NCI-H82 (cell line): ENCODE results near the gene MESP2.
A peak's percentile ranks its signal among the peaks of the same experiment; 100 is the strongest.

ENCODE experiments used
- DNase-seq: peaks from one replicate; lab custom pipeline; 2025; lab: John Stamatoyannopoulos, UW

The MESP2 gene

DNA sequence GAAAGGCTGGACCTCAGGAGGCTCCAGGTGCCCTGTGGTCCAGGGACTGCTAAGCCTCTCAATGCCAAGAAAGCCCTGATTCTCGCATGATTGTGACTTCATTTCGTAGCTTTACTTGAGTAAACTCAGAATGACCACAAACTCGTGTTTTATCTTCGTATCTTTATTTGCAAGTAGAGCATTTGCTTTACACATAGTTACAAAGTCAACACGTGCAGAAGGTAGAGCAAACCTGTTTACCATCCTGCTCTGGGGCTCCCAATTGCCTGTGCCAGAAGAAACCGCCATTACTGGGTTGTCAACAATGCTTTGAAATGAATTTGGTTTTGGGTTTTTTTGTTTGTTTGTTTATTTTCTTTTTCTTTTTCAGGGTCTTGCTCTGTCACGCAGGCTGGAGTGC lies 19.2 kb upstream of the MESP2 start:
- no peak for DNase-seq

DNA sequence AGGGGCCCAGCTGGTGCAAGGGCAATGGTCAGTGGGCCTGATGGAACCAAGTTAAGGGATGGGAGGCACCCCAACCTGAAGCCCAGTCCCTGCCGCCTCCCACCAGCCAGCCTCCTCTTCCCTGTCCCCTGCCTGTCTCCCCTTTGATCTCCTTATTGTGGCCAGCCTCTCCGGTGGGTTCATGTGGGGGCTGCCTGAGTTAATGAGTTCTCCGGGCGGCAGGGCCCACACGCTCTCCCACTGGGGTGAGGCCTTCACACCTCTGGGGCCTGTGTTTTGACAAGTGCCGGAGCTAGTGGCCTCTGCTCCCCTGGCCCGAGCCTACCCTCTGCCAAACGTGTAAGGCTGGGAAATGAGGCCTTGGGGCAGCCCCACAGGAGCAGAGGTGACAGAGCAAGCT lies 17.8 kb upstream of the MESP2 start:
- no peak for DNase-seq

DNA sequence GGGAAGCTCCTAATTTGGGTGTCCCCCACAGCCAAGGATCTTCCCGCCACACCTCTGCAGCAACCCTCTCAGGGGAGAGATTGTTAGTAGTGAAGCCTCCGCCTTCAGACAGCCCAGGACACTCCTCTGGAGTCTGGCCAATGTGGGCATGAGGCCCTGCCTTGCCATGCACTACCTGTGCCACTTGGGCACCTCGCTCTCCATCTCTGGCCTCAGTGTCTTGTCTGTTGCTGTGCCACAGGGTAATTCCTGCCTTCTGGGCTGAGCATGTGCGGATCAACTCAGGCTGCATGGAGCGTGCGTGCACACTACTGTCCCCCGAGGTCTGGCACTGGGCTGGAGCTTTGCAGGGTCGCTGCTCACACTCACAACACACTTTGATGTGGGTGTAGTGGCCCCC lies 17.2 kb upstream of the MESP2 start:
- DNase-seq = no peak

DNA sequence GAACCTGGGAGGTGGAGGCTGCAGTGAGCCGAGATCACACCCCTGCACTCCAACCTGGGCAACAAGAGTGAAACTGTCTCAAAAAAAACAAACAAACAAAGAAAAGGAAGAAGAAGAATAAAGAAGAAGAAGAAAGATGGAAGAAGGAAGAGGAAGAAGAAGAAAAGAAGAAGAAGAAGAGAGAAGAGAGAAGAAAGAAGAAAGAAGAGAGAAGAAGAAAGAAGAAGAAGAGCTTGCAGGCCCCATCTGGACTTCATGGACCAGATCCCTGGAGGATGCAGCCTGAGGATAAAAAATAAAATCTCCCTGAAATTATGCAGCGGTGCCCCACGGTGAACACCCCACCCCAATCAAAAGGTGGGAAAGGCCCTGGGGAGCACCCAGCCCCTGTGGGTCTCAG lies 16.3 kb upstream of the MESP2 start:
- no peak for DNase-seq

DNA sequence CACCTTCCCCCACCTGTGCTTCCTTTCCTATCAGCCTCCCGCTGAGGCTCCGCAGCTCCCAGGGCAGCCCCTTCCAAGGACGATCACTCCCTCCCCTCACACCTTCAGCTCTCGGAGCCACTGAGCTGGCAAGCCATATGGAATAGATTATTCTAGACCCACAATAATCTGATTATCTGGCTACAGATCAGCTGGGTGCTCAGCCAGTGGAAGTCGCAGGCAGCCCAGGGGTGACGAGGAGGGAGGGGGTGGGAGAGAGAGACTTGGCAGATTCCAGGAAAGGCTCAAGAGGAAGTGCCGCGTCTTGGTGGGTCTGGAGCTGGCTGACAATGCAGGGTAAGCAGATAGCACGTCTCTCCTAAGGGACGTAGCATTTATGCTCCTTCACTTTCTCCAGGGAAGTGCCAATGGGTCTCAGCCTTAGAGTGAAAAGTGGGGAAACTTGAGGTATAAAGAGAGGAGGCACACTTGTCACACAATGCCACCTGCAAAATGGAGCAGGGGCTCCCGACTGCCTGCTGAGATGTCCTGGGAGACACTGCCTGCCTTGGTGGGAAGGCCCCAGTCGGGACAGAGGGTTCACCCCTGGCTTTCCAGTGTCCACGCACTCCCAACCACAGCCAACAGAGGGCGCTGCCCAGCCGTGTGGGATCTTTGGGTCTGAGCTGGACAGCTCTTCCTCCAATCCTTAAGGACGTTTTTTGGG lies 15.7 kb upstream of the MESP2 start:
- DNase-seq = peak; percentile 97

DNA sequence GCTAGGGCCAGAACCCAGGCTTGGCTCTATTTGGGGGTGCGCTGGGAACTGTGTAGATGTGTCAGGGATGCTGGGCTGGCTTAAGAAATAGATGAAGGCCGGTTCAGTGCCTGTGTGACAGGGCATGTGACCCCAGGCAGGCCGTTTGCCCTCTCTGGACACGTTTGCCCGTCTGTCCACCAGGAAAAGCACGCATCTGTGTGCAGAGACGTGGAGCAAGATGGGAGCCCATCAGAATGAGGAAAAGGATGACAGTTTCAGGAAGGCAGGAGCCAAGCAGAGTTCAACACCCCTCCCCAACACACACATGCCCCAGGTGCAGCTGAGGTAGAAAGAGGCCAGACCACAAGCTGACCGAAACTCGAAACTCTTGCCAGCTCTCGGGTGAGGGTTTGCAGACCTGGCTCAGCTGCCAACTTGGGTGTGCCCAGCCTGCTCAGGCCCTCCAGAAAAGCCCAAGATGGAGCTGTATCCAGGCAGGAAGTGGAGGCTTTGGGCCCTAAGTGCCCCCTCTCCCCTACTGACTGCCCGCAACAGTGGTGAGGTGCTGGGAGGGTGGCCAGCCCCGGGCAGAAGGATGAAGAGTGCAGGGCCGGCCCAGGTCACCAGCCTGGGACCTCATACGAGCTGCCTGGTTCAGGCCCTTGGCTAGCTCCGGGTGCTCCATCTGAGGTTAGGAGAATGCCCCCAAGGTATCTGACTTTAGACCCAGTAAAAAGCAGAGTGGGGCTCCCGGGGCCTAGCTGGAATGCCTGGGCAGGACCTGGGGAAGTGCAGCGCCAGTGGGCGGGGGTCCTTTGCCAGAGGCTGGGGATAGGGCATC lies 14.9 kb upstream of the MESP2 start:
- no peak for DNase-seq

DNA sequence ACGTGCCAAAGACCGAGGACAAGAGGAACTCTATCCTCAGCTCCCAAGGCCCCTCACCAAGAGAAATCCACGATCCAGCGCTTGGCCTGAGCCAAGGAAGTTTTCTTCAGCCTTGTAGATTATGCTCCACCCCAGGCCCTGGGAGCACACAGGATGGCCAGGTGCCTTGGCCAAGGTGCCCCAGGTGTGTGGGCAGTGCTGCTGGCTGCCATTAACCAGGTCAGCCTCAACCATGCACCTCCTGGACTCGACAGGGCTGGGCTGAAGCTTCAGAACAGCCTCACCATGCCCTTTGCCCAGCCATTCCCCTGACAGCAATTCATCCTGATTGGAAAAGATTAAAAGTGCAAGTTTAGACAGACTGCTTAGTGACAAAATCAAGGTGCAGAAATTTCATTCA lies 14.2 kb upstream of the MESP2 start:
- DNase-seq = no peak

DNA sequence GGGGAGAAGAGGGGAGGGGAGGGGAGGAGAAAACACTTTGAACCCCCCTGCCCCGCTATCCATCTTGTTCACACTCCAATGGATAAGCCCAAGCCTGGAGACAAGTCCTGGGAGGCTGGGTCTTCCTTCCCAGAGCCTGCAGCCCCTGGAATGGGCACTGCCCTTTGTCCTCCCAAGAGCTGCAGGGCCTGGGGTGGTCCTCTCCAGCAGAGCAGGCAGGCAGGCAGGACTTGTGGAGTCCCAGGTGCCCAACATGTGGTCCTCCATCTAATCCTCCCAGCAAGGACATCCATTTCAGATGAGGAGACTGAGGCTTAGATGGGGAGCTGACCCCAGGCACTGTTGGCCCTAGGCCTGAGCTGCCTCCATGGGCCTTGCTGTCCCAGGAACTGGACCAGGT lies 10.4 kb upstream of the MESP2 start:
- DNase-seq = no peak

DNA sequence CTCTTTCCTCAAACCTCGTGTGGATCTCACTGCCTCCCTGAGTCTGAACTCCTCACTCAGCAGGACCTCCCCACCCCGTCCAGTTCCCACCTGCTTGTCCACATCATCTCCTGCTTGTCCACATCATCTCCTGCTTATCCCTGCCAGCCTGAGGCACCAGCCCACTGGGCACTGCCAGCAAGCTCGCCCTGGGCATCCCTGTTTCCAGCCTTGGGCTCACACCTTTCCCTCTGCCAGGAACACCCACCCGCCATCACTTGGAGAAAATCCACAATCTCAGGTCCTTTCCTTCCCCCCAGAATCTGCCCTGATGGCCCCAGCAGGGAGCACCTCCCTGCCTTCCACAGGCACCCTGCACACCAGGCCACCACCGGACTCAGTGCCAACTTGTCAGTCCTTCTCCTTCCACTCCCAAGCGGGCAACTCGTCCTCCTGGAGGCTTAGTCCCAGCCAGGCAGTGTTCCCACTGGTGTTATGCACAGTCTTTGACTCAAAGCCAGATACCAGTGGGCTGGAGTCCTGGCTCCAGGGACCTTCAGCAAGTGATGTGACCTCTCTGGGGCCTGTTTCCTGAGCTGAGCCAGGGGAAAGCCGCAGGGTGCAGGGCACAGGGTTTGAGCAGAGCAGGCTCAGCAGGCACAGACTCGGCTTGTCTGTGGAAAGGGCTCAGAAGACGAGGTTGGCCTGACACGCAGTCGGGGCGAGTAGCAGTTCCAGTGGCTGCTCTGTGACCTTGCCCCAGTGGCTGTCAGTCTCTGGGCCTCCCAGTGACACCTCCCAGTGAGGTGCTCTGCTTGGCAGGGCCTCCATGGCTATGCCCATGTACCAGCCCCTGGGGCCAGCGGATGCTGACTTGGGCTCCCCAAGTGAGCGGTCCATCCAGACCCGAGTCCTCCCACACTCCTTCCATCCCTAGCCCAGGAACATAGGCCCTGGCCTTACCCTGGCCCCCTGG lies 9.5 kb upstream of the MESP2 start:
- no peak for DNase-seq

DNA sequence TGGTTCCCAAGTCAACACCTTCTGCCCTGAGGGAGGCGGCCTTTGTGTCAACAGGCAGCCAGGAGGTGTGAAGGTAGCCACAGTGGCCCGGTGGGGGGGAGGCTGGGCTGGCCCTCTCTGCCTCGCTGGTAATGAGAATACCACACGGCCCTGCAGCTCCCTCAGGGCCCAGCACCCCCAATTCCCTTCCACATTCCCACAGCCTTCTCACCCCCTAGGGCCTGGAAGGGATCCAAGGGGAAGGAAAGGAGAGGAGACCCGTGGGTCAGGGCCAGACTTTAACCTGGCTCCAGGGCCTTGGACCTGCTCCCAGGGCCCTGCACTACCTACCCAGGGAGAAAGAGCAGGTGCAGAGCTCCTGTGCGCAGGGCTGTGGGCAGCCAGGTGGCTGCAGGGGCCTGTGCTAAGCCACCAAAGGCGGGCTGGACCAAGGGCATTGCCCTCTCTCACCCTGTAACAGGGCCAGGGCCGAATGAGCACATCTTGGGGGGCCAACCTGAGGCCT lies 8.7 kb upstream of the MESP2 start:
- no peak for DNase-seq

DNA sequence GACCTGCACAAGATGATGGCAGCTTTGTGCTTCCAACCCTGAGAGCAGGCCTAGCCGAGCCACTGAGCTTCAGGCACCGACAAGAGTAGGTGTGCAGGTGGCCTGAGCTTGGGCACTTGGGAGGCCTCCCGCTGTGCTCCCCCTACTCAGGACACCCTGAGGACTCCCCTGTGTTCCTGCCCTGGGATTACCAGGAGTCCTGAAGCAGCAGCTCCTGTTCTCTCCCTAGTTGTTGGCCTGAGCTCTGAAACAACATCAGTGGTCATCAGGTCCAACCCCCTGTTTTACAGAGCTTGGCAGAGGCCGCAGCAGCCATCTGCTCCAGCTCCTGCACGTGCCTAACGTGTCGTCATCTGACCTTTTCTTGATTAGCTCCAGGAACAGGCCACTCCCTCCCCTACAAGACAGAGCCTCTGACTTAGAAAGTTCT lies 8.0 kb upstream of the MESP2 start:
- DNase-seq = no peak

DNA sequence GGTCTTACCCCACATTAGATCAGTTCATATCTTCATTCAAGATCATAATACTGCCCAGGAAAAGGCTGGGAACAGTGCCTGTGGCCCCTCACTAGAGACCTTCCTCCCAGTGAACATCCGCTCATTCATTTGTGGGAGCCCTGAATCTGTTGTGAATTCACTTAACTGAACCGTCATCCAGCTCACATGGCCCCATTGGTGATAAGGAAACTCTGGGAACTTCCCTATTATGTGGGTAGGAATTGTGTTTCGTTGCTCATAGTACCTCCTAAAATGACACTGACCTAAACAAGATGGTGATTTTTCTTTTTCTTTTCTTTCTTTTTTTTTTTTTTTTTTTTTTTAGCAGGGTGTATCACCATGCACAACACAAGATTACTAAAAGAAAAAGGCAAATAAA lies 6.8 kb upstream of the MESP2 start:
- no peak for DNase-seq

DNA sequence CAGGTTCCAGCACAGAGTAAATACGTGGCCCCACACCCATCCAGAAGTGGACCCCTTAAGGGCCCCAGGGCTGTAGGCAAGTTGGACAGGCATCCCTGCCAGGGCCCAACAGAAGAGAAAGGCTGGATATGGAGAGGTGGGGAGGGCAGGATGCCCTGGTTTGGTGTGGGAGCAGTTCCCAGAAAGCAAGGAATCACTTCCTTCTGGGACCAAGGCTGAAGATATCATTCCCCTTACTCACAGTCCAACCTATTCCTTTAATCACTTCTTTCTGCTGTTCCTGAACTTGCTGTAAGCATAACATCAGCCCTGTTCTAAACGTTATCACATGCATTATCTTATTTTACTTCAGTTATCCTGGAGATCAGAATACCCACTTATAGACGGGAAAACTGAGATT lies 6.1 kb upstream of the MESP2 start:
- no peak for DNase-seq

DNA sequence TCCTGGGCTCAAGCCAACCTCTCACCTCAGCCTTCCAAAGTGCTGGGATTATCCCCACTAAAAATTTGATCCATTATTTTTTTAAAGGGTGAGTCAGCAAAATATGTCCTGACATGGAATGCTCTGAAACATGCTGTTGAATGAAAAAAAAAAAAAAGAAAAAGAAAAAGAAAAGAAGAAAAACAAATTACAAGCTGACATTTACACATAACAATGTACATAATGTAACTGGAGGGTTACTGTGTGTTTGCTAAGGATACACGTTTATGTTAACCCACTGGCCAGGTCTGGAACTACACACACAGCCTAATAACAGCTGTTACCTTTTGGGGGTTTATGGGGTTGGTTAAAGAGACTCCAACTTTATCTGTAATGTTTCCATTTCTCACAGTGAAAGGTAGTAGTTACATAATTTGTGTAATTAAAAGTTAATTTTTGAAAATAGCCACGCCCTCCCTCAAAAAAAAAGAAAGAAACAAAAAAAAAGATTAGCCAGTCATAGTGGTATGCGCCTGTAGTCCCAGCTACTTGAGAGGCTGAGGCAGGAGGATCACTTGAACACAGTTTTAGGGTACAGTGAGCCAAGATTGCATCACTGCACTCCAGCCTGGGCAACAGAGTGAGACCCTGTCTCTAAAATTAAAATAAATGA lies 3.1 kb upstream of the MESP2 start:
- DNase-seq = peak; percentile 48

DNA sequence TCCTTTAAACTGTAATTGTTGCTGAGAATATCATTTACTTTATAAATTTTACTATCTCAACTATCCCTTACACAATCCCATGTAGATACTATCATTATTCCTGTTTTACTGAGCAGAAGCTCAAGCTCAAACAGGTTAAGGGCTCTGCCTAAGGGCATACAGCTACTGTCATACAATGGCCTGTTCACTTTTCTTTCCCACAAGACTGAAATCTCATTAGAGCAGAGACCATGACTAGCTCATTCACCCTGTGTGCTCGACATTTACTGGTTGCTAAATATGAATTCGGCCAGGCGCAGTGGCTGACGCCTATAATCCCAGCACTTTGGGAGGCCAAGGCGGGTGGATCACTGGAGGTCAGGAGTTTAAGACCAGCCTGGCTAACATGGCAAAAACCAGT lies 1.6 kb upstream of the MESP2 start:
- DNase-seq = peak; percentile 24

DNA sequence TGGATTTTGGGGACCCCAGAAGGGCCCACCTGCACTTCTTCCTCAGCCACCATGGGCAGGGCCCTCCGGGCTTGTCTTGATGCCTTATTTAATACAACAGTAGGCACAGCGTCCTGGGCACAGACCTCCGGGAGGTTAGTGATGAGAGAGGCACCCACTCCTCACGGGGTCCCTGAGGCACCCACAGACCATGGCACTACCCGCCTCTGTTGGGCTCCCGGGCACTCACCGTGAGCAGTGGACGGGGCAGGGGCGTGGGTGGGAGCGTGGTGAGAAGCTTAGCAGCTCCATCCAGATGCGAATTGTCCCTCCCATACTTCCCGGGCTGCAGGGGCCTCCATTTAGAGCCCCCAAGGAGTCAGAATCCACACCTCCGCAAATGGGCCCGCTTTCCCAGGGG lies 317 bp upstream of the MESP2 start:
- no peak for DNase-seq

DNA sequence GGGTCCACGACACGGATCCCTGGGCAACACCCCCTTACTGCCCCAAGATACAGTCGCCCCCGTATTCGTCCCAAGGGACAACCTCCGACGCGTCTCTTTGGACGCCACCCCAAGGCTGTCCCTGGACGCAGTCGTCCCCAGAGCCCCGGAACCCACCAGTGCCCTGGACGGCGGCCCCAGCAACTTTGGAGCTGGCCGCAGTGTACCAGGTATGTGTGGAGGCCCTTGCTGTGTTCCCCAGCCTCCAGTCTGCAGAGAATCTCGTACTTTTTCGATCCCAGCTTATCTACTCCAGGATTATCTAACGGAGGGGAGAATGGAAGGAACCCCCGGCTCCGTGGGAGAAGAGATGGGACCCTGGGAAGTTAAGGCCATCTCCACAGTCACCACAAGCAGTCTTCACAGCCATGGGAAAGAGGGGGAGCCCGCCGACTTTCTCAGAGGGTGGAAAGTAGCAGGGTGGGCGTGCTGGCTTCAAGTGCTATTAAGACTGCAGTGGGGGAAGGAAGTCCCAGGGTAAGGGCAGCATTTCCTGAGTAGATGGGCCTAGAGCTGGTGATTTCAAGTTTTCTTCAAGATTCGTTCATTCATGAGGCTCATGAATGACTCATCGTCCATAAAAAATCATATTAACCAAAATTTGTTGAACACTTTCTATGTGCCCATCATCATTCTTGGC lies 1.1 kb downstream of the MESP2 start:
- DNase-seq = no peak

DNA sequence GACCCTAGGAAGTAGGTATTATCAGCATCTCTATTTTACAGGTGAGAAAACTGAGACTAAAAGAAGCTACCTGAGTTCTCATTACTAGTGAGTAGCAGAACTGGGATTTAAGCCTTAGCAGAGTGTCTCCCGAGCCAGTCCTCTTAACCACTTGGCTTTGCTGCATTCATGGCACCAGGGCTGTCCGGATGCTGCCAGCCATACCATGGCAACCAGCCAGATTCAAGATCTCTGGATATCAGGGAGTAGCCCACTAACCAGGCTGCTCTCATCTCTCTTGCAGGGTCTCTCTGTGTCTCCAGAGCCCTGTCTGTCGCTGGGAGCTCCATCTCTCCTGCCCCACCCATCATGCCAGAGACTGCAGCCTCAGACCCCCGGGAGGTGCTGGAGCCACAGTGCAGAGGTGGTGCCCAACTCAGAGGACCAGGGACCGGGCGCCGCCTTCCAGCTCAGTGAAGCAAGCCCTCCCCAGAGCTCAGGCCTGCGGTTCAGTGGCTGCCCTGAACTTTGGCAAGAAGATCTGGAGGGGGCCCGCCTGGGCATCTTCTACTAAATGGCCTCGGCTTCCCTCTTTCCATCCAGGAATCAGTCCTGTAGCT lies 1.7 kb downstream of the MESP2 start:
- no peak for DNase-seq

DNA sequence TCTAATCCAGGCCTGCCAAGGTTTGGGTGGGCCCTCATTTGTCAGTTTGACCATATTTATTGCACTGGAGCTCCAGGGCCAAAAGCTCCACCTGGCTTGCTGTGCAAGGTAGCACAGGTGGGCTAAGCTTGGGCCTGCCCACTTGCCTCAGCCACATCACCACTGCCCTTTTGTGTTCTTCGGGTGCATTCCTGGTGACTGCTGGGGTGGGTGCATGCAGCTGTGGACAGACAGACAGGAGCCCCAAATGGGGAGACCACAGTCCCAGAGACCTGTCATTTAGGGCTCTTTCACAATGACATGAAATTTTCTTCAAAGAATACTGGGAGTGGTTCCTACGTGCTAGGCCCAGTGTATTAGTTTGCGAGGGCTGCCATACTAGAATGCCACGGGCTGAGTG lies 2.7 kb downstream of the MESP2 start:
- DNase-seq = no peak

DNA sequence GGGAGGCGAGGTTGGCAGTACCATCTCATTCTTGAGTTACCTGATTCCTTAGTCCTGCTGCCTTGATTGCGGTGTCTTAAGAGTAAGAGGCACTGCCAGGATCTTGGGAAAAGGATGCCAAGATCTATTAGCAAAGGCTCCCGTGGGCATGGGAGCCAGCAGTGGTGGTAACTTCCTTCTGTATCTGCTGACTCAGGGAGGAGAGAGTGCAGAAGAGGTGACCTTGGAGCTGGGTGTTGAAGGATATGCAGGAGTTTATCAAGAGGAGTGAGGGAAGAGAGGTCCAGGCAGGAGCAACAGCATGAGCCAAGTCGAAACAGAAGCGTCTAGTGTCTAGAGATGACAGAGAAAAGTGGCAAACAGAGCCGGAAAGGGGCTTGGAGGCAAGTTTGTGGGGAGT lies 4.5 kb downstream of the MESP2 start:
- no peak for DNase-seq

DNA sequence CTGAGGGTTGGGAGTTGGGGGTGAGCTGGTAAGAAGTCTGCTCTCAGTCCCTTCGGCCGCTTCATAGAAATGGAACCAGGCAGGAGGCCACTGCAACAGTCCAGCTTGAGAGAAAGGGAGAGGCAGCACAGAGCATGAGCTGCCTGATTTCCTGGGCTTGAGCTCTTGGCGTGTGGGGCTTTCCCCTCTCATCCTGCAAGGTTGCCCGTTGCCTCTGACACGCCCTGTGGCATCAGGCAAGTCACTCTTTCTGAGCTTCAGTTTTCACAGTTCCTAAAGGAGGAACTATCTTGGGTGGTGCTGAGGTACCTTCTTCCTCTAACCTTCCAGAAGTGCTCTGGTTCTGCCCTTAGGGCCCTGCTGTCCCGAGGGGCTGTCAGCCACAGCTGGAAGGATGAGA lies 4.9 kb downstream of the MESP2 start:
- DNase-seq = no peak
